22Rv1 (cell line): ENCODE data around the gene RNF181.
A peak's percentile ranks its signal among the peaks of the same experiment; 100 is the strongest.

Source experiments
- H3K27ac ChIP-seq: fragments of 450-650 bp; 2 replicates; pipeline ENCODE4 v1.5.1; 2017
- CTCF ChIP-seq: fragments of 450-650 bp; IDR thresholded peaks from 2 replicates; pipeline ENCODE4 v1.5.1; 2017; ENCODE audit warnings: mild to moderate bottlenecking
- ZFX ChIP-seq: fragments of 450-650 bp; IDR thresholded peaks from 2 replicates; pipeline ENCODE4 v1.6.1; 2017; ENCODE audit warnings: antibody characterized with exemption, borderline replicate concordance

RNF181 gene

GRCh38 chr2:85560812-85561279 is 34.7 kb upstream of the RNF181 start:
- peak overlapping the region; percentile 75 for H3K27ac ChIP-seq
- TF ChIP-seq CTCF (no peak), ZFX (no peak)

GRCh38 chr2:85561280-85562212 is 34.0 kb upstream of the RNF181 start, which contains the start of gene GGCX:
Gene GGCX (minus strand): TSS chr2:85561493. CDS start chr2:85561428, 65 bp downstream.
- TF ChIP-seq CTCF: no peak
- TF ChIP-seq ZFX: no peak
- H3K27ac ChIP-seq: peak within 1 kb of the TSS; percentile 75

- TF ChIP-seq CTCF (no peak), ZFX (no peak)
- H3K27ac ChIP-seq: no peak overlapping the region
Measured at GRCh38 chr2:85564144-85564563, 31.4 kb upstream of the RNF181 start.

- TF ChIP-seq CTCF: no peak
- no peak for TF ChIP-seq ZFX
Measured at GRCh38 chr2:85566265-85566664, 29.3 kb upstream of the RNF181 start.

GRCh38 chr2:85575739-85576138 is 19.8 kb upstream of the RNF181 start:
- H3K27ac ChIP-seq: peak overlapping the region; percentile 69

More at GRCh38 chr2:85566265-85566664, 29.3 kb upstream of the RNF181 start:
- H3K27ac ChIP-seq: no peak overlapping the region

GRCh38 chr2:85577063-85577385 is 18.5 kb upstream of the RNF181 start:
- H3K27ac ChIP-seq: peak overlapping the region; percentile 69
- TF ChIP-seq CTCF (no peak), ZFX (no peak)

More at GRCh38 chr2:85575739-85576138, 19.8 kb upstream of the RNF181 start:
- TF ChIP-seq ZFX (no peak), CTCF (no peak)
